HepG2 (cell line): ENCODE data around the gene SKIL. TPM values are rescaled to one million over a fixed set of nuclear protein-coding genes. Genes with fewer than 3 reads are reported as not detected.

Source experiments
- ETV5 ChIP-seq: IDR thresholded peaks from 2 replicates; pipeline ENCODE4 v1.6.1; 2018; ENCODE audit warnings: missing biosample characterization, missing genetic modification reagents, inconsistent platforms, borderline replicate concordance
- FOSL2 ChIP-seq: sonication (generic); formaldehyde crosslinking; IDR thresholded peaks from 2 replicates; pipeline ENCODE4 v1.4.0; 2020; ENCODE audit warnings: missing genetic modification reagents
- FOXA1 ChIP-seq, 2 experiments: fragments of 450-650 bp in 1 of 2; sonication (generic) in 1 of 2; formaldehyde crosslinking in 1 of 2; IDR thresholded peaks; 2 replicates each; pipeline versions ENCODE4 v1.4.0 to v1.6.1; 2016 to 2020; ENCODE audit warnings: missing genetic modification reagents in 1 of 2
- HMG20A ChIP-seq: IDR thresholded peaks from 2 replicates; pipeline ENCODE4 v1.6.1; 2016; ENCODE audit warnings: borderline replicate concordance
- HOXA5 ChIP-seq: sonication (generic); formaldehyde crosslinking; IDR thresholded peaks from 2 replicates; pipeline ENCODE4 v1.4.0; 2020; ENCODE audit warnings: missing genetic modification reagents
- KMT2A ChIP-seq: sonication (generic); formaldehyde crosslinking; IDR thresholded peaks from 2 replicates; pipeline ENCODE4 v1.4.0; 2020; ENCODE audit warnings: missing genetic modification reagents
- RBM39 ChIP-seq: fragments of 200-400 bp; formaldehyde crosslinking; IDR thresholded peaks from one replicate; pipeline ENCODE4 v1.6.1; 2018; ENCODE audit warnings: antibody characterized with exemption, mild to moderate bottlenecking, low read depth, low read length; ENCODE audit not compliant: poor library complexity, severe bottlenecking
- SNRNP70 ChIP-seq: fragments of 200-400 bp; formaldehyde crosslinking; IDR thresholded peaks from 2 replicates; pipeline ENCODE4 v1.6.1; 2017; ENCODE audit warnings: mild to moderate bottlenecking, low read depth, low read length, moderate library complexity
- ZFP1 ChIP-seq: IDR thresholded peaks from 2 replicates; pipeline ENCODE4 v1.6.1; 2016
- ZNF256 ChIP-seq: sonication (generic); formaldehyde crosslinking; conservative IDR thresholded peaks from 2 replicates; pipeline ENCODE4 v1.4.0; 2020; ENCODE audit warnings: missing genetic modification reagents
- polyA plus RNA-seq, 8 experiments: library from polyadenylated mRNA; depleted of rRNA in 3 of 8; stranded (reverse) in 7 of 8; unstranded in 1 of 8; fragments of >200 nt; fragmentation: Illumina TruSeq in 4 of 8; extraction: Trizol in 4 of 8; gene quantifications; 2 replicates each; pipeline versions ENCODE4 v1.2.1 to v1.2.3, GENCODE V29; 2011 to 2016; ENCODE audit warnings: low read depth in 4 of 8, missing spikeins in 1 of 8, mixed read lengths in 1 of 8; ENCODE audit not compliant: insufficient read depth in 1 of 8
- total RNA-seq, 5 experiments: library from RNA; depleted of rRNA; stranded (reverse); fragments of >200 nt; fragmentation: Illumina TruSeq; extraction: Trizol; gene quantifications; 2 replicates each; pipeline ENCODE4 v1.2.3, GENCODE V29; 2016; ENCODE audit warnings: low read depth in 1 of 5
- TF ChIP-seq, protein P1 (sequence below): sonication (generic); formaldehyde crosslinking; IDR thresholded peaks from 2 replicates; pipeline ENCODE4 v1.5.0; 2020; ENCODE audit warnings: mild to moderate bottlenecking, missing genetic modification reagents, borderline replicate concordance
- TF ChIP-seq, protein P2 (sequence below): sonication (generic); formaldehyde crosslinking; IDR thresholded peaks from 2 replicates; pipeline ENCODE4 v1.4.0; 2020; ENCODE audit warnings: missing genetic modification reagents, borderline replicate concordance
- TF ChIP-seq, protein P3 (sequence below): sonication (generic); formaldehyde crosslinking; IDR thresholded peaks from 2 replicates; pipeline ENCODE4 v1.5.0; 2020; ENCODE audit warnings: mild to moderate bottlenecking, missing genetic modification reagents
- TF ChIP-seq, protein P4 (sequence below): sonication (generic); formaldehyde crosslinking; IDR thresholded peaks from 2 replicates; pipeline ENCODE4 v1.9.0; 2021; ENCODE audit warnings: missing genetic modification reagents, borderline replicate concordance
- TF ChIP-seq, protein P5 (sequence below): sonication (generic); formaldehyde crosslinking; IDR thresholded peaks from 2 replicates; pipeline ENCODE4 v1.4.0; 2020; ENCODE audit warnings: missing genetic modification reagents

The SKIL gene
- total and polyA plus RNA-seq, 2 of the 13 experiments (the other 11 are each of a cell fraction or from before 2014, with no cell fraction given): 5.2 to 20.7 TPM

DNA sequence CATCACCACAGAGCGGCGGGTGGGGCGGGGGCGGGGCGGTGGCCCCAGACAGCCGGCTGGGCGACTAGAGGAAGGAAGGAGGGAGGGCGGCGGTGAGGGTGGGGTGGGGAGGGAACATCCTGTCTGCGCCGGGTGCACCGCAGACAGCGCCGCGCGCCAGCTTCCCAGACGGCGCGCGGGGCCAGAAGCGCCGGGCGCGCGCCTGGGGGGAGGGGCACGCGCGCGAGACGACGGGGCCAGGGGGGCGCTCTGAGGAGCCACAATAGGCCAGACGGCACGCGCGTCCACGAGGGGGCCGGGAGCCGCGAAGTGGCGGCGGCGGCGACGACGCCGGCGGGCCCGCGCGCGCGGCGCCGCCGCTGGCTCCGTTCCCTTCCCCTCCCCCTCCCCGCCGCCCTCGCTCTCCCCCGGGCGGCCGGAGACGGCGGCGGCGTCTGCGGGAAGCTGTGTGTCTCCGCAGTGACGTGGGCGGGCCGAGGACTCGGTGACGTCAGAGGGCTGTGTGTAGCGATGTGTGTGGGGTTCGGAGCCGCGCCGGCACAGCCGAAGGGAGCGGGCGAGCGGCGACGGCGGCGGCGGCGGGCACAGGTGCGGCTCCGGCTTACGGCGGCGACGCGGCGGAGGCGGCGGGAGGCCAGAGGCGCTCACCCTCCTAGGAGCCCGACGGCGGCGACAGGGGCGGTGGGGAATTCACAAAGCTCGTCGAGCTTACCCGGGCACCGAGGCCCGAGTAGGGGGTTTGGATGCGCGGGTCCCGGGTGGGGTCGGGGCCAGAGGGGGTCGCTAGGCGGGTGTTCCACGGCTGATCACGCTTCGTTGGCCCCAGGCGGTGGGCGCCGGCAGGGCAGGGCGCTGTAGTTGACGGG, at the start of gene SKIL (continued):
- TF ChIP-seq, protein P1, sequence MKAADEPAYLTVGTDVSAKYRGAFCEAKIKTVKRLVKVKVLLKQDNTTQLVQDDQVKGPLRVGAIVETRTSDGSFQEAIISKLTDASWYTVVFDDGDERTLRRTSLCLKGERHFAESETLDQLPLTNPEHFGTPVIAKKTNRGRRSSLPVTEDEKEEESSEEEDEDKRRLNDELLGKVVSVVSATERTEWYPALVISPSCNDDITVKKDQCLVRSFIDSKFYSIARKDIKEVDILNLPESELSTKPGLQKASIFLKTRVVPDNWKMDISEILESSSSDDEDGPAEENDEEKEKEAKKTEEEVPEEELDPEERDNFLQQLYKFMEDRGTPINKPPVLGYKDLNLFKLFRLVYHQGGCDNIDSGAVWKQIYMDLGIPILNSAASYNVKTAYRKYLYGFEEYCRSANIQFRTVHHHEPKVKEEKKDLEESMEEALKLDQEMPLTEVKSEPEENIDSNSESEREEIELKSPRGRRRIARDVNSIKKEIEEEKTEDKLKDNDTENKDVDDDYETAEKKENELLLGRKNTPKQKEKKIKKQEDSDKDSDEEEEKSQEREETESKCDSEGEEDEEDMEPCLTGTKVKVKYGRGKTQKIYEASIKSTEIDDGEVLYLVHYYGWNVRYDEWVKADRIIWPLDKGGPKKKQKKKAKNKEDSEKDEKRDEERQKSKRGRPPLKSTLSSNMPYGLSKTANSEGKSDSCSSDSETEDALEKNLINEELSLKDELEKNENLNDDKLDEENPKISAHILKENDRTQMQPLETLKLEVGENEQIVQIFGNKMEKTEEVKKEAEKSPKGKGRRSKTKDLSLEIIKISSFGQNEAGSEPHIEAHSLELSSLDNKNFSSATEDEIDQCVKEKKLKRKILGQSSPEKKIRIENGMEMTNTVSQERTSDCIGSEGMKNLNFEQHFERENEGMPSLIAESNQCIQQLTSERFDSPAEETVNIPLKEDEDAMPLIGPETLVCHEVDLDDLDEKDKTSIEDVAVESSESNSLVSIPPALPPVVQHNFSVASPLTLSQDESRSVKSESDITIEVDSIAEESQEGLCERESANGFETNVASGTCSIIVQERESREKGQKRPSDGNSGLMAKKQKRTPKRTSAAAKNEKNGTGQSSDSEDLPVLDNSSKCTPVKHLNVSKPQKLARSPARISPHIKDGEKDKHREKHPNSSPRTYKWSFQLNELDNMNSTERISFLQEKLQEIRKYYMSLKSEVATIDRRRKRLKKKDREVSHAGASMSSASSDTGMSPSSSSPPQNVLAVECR (CRISPR knock-in tag): peak; percentile 41; the same call in 1 of the 2 replicates
- no peak for TF ChIP-seq SNRNP70
- TF ChIP-seq, protein P2, sequence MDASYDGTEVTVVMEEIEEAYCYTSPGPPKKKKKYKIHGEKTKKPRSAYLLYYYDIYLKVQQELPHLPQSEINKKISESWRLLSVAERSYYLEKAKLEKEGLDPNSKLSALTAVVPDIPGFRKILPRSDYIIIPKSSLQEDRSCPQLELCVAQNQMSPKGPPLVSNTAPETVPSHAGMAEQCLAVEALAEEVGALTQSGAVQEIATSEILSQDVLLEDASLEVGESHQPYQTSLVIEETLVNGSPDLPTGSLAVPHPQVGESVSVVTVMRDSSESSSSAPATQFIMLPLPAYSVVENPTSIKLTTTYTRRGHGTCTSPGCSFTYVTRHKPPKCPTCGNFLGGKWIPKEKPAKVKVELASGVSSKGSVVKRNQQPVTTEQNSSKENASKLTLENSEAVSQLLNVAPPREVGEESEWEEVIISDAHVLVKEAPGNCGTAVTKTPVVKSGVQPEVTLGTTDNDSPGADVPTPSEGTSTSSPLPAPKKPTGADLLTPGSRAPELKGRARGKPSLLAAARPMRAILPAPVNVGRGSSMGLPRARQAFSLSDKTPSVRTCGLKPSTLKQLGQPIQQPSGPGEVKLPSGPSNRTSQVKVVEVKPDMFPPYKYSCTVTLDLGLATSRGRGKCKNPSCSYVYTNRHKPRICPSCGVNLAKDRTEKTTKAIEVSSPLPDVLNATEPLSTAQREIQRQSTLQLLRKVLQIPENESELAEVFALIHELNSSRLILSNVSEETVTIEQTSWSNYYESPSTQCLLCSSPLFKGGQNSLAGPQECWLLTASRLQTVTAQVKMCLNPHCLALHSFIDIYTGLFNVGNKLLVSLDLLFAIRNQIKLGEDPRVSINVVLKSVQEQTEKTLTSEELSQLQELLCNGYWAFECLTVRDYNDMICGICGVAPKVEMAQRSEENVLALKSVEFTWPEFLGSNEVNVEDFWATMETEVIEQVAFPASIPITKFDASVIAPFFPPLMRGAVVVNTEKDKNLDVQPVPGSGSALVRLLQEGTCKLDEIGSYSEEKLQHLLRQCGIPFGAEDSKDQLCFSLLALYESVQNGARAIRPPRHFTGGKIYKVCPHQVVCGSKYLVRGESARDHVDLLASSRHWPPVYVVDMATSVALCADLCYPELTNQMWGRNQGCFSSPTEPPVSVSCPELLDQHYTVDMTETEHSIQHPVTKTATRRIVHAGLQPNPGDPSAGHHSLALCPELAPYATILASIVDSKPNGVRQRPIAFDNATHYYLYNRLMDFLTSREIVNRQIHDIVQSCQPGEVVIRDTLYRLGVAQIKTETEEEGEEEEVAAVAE: no peak
- no peak for TF ChIP-seq ZFP1 (CRISPR knock-in tag)
- no peak for TF ChIP-seq ZNF256 (CRISPR knock-in tag)
- peak; percentile 32 for TF ChIP-seq RBM39
- no peak for TF ChIP-seq HMG20A (CRISPR knock-in tag)
- TF ChIP-seq, protein P3, sequence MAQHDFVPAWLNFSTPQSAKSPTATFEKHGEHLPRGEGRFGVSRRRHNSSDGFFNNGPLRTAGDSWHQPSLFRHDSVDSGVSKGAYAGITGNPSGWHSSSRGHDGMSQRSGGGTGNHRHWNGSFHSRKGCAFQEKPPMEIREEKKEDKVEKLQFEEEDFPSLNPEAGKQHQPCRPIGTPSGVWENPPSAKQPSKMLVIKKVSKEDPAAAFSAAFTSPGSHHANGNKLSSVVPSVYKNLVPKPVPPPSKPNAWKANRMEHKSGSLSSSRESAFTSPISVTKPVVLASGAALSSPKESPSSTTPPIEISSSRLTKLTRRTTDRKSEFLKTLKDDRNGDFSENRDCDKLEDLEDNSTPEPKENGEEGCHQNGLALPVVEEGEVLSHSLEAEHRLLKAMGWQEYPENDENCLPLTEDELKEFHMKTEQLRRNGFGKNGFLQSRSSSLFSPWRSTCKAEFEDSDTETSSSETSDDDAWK (CRISPR knock-in tag): no peak
- TF ChIP-seq ETV5 (CRISPR knock-in tag): peak; percentile 29; the same call in 1 of the 2 replicates
- no peak for TF ChIP-seq HOXA5 (CRISPR knock-in tag)
- no peak for TF ChIP-seq FOXA1 (IDR thresholded peaks at IDR 0.05)
- 0 out of 2 replicates have a peak, but pooled peaks have one; percentile 7 for TF ChIP-seq FOXA1 (CRISPR knock-in tag; IDR thresholded peaks at IDR 0.05)
- TF ChIP-seq, protein P4, sequence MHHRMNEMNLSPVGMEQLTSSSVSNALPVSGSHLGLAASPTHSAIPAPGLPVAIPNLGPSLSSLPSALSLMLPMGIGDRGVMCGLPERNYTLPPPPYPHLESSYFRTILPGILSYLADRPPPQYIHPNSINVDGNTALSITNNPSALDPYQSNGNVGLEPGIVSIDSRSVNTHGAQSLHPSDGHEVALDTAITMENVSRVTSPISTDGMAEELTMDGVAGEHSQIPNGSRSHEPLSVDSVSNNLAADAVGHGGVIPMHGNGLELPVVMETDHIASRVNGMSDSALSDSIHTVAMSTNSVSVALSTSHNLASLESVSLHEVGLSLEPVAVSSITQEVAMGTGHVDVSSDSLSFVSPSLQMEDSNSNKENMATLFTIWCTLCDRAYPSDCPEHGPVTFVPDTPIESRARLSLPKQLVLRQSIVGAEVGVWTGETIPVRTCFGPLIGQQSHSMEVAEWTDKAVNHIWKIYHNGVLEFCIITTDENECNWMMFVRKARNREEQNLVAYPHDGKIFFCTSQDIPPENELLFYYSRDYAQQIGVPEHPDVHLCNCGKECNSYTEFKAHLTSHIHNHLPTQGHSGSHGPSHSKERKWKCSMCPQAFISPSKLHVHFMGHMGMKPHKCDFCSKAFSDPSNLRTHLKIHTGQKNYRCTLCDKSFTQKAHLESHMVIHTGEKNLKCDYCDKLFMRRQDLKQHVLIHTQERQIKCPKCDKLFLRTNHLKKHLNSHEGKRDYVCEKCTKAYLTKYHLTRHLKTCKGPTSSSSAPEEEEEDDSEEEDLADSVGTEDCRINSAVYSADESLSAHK (CRISPR knock-in tag): no peak
- TF ChIP-seq, protein P5, sequence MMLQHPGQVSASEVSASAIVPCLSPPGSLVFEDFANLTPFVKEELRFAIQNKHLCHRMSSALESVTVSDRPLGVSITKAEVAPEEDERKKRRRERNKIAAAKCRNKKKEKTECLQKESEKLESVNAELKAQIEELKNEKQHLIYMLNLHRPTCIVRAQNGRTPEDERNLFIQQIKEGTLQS (CRISPR knock-in tag): 0 out of 2 replicates have a peak, but pooled peaks have one; percentile 29
- no peak for TF ChIP-seq KMT2A
- TF ChIP-seq FOSL2 (CRISPR knock-in tag): no peak; the same call in 1 of the 2 replicates
